ENCODE data around the gene ST7L.

Gene ST7L

DNA sequence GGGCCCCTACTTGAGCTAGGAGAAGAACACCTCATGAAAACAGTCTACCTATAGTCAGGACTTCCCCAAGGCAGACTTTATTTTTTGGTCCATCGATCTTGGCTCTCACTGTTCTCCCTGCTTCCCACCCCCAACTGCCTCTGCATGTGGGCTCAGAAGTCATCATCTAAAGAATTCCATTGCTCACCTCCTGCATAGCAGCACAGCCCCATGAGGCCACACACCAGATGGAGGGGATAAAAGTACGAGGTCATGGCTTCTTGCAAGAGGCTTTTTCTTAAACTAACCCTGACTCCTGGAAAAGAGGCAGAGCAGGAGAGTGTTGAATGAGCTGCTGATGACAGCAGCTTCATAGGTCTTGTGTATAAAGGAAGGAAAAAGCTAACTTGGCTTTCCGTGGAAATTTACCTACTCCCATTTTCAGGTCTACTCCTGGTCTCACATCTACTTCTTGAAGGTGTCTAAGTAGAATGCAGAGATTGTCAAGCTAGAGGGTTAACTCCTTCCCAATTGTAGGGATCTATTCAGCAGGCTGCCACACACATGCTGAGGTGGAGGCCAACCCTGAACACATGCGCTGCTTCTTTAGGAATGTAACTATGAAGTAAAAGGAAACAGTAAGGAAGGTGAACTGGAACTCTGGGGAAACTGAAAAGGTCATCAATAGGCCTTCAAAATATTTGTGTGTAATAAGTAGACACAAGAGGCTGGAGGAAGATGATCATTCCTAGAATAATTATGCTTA lies 91.5 kb downstream of the ST7L start:
- Histone ChIP-seq H3K27me3 (ENCODE audit: insufficient read depth, low read length) (no peaks in the 10 kb centered on the region), H3K9ac (ENCODE audit: low read depth, low read length) (no peak overlapping the region), H3K4me1 (ENCODE audit: insufficient read depth, low read length) (peaks cover 25% of the 10 kb centered on the region), H3K27ac (ENCODE audit: low read length) (no peak overlapping the region), H3K4me3 (ENCODE audit: low read length) (no peak overlapping the region), H3K36me3 (ENCODE audit: insufficient read depth, low read depth, low read length) (no peaks in the 10 kb centered on the region), H3K9me3 (ENCODE audit: insufficient read depth, low read depth, low read length) (no peaks in the 10 kb centered on the region)

GRCh38 chr1:112524986-112525385 lies 94.0 kb downstream of the ST7L start:
- Histone ChIP-seq H3K9me3 (ENCODE audit: insufficient read depth, low read depth, low read length) (no peaks in the 10 kb centered on the region), H3K9ac (ENCODE audit: low read depth, low read length) (no peak overlapping the region), H3K4me1 (ENCODE audit: insufficient read depth, low read length) (peaks cover 25% of the 10 kb centered on the region), H3K27ac (ENCODE audit: low read length) (no peak overlapping the region), H3K36me3 (ENCODE audit: insufficient read depth, low read depth, low read length) (no peaks in the 10 kb centered on the region), H3K4me3 (ENCODE audit: low read length) (0 out of 2 replicates have a peak overlapping the region, but pooled peaks have one; percentile 3), H3K27me3 (ENCODE audit: insufficient read depth, low read length) (no peaks in the 10 kb centered on the region)

GRCh38 chr1:112524251-112524650 lies 94.7 kb downstream of the ST7L start:
- peaks cover 25% of the 10 kb centered on the region for H3K4me1 ChIP-seq (ENCODE audit: insufficient read depth, low read length)
- H3K36me3 ChIP-seq (ENCODE audit: insufficient read depth, low read depth, low read length) = no peaks in the 10 kb centered on the region
- H3K27ac ChIP-seq (ENCODE audit: low read length) = no peak overlapping the region
- H3K27me3 ChIP-seq (ENCODE audit: insufficient read depth, low read length) = no peaks in the 10 kb centered on the region
- no peaks in the 10 kb centered on the region for H3K9me3 ChIP-seq (ENCODE audit: insufficient read depth, low read depth, low read length)
- no peak overlapping the region for H3K9ac ChIP-seq (ENCODE audit: low read depth, low read length)
- H3K4me3 ChIP-seq (ENCODE audit: low read length) = no peak overlapping the region

GRCh38 chr1:112522621-112523020 lies 96.3 kb downstream of the ST7L start:
- Histone ChIP-seq H3K4me1 (ENCODE audit: insufficient read depth, low read length) (peaks cover 24% of the 10 kb centered on the region), H3K9me3 (ENCODE audit: insufficient read depth, low read depth, low read length) (no peaks in the 10 kb centered on the region), H3K36me3 (ENCODE audit: insufficient read depth, low read depth, low read length) (no peaks in the 10 kb centered on the region), H3K27me3 (ENCODE audit: insufficient read depth, low read length) (no peaks in the 10 kb centered on the region), H3K9ac (ENCODE audit: low read depth, low read length) (no peak overlapping the region), H3K4me3 (ENCODE audit: low read length) (no peak overlapping the region), H3K27ac (ENCODE audit: low read length) (no peak overlapping the region)

DNA sequence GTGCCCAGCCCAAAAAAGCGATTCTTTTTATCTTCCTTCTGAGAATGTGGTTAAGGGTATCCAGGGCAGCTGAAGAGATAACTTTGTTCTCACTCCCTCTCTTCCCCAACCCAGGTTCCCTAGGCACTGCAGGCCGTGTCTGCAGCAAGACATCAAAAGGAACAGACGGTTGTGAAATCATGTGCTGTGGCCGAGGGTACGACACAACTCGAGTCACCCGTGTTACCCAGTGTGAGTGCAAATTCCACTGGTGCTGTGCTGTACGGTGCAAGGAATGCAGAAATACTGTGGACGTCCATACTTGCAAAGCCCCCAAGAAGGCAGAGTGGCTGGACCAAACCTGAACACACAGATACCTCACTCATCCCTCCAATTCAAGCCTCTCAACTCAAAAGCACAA lies 98.8 kb downstream of the ST7L start:
- Histone ChIP-seq H3K4me1 (ENCODE audit: insufficient read depth, low read length) (peaks cover 20% of the 10 kb centered on the region), H3K9ac (ENCODE audit: low read depth, low read length) (no peak overlapping the region), H3K4me3 (ENCODE audit: low read length) (no peak overlapping the region), H3K27me3 (ENCODE audit: insufficient read depth, low read length) (no peaks in the 10 kb centered on the region), H3K36me3 (ENCODE audit: insufficient read depth, low read depth, low read length) (no peaks in the 10 kb centered on the region), H3K9me3 (ENCODE audit: insufficient read depth, low read depth, low read length) (no peaks in the 10 kb centered on the region), H3K27ac (ENCODE audit: low read length) (no peak overlapping the region)

- Histone ChIP-seq H3K4me1 (ENCODE audit: insufficient read depth, low read length) (peaks cover 7% of the 10 kb centered on the region; the same call in 1 of the 2 replicates), H3K9me3 (ENCODE audit: insufficient read depth, low read depth, low read length) (no peaks in the 10 kb centered on the region), H3K36me3 (ENCODE audit: insufficient read depth, low read depth, low read length) (no peaks in the 10 kb centered on the region), H3K4me3 (ENCODE audit: low read length) (no peak overlapping the region), H3K27ac (ENCODE audit: low read length) (no peak overlapping the region), H3K9ac (ENCODE audit: low read depth, low read length) (no peak overlapping the region), H3K27me3 (ENCODE audit: insufficient read depth, low read length) (no peaks in the 10 kb centered on the region)
These were observed 100.8 kb downstream of the ST7L start for GRCh38 chr1:112518186-112518585.

DNA sequence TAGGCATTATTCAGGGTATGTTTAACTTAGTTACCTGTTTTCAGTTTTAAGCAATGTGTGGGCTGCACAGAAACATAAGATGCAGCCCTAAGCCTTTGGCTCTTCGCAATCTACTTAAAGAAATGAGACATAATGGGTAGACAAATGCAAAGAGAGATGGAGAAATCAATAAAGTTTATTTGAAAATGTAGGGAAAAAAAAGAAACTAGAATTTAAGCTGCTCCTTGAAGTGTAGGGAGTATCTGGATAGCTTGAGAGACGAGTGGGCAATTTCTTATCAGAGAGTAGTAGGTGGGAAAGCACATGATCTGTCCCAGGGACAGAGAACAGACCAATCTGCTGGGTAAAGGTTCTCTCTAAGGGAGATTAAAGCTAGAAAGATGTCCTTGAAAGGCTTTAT lies 101.3 kb downstream of the ST7L start:
- no peaks in the 10 kb centered on the region for H3K36me3 ChIP-seq (ENCODE audit: insufficient read depth, low read depth, low read length)
- H3K27ac ChIP-seq (ENCODE audit: low read length) = no peak overlapping the region
- peaks cover 7% of the 10 kb centered on the region; the same call in 1 of the 2 replicates for H3K4me1 ChIP-seq (ENCODE audit: insufficient read depth, low read length)
- no peak overlapping the region for H3K4me3 ChIP-seq (ENCODE audit: low read length)
- H3K9me3 ChIP-seq (ENCODE audit: insufficient read depth, low read depth, low read length) = no peaks in the 10 kb centered on the region
- no peak overlapping the region for H3K9ac ChIP-seq (ENCODE audit: low read depth, low read length)
- H3K27me3 ChIP-seq (ENCODE audit: insufficient read depth, low read length) = peaks cover 3% of the 10 kb centered on the region

DNA sequence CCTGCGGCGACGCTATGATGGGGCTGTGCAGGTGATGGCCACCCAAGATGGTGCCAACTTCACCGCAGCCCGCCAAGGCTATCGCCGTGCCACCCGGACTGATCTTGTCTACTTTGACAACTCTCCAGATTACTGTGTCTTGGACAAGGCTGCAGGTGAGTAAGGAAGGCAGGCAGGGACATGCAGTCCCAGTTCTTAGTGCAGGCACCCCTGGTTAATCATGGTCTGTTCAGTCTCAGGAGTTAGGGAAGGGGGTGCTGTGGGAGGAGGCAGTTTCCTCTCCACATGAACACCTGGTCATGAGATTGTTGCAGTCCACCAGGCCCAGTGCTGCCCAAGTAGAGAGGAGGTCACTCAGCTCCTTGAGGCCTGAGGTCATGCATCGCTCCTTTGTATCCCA lies 101.7 kb downstream of the ST7L start:
- H3K27ac ChIP-seq (ENCODE audit: low read length) = no peak overlapping the region
- H3K9ac ChIP-seq (ENCODE audit: low read depth, low read length) = no peak overlapping the region
- H3K9me3 ChIP-seq (ENCODE audit: insufficient read depth, low read depth, low read length) = no peaks in the 10 kb centered on the region
- no peak overlapping the region for H3K4me3 ChIP-seq (ENCODE audit: low read length)
- H3K36me3 ChIP-seq (ENCODE audit: insufficient read depth, low read depth, low read length) = no peaks in the 10 kb centered on the region
- peaks cover 7% of the 10 kb centered on the region for H3K27me3 ChIP-seq (ENCODE audit: insufficient read depth, low read length)
- peaks cover 7% of the 10 kb centered on the region; the same call in 1 of the 2 replicates for H3K4me1 ChIP-seq (ENCODE audit: insufficient read depth, low read length)

- Histone ChIP-seq H3K27ac (ENCODE audit: low read length) (no peak overlapping the region), H3K4me1 (ENCODE audit: insufficient read depth, low read length) (peaks cover 7% of the 10 kb centered on the region; the same call in 1 of the 2 replicates), H3K4me3 (ENCODE audit: low read length) (no peak overlapping the region), H3K9me3 (ENCODE audit: insufficient read depth, low read depth, low read length) (no peaks in the 10 kb centered on the region), H3K9ac (ENCODE audit: low read depth, low read length) (no peak overlapping the region), H3K36me3 (ENCODE audit: insufficient read depth, low read depth, low read length) (no peaks in the 10 kb centered on the region), H3K27me3 (ENCODE audit: insufficient read depth, low read length) (peaks cover 18% of the 10 kb centered on the region)
These were observed 102.8 kb downstream of the ST7L start for GRCh38 chr1:112516141-112516540.

DNA sequence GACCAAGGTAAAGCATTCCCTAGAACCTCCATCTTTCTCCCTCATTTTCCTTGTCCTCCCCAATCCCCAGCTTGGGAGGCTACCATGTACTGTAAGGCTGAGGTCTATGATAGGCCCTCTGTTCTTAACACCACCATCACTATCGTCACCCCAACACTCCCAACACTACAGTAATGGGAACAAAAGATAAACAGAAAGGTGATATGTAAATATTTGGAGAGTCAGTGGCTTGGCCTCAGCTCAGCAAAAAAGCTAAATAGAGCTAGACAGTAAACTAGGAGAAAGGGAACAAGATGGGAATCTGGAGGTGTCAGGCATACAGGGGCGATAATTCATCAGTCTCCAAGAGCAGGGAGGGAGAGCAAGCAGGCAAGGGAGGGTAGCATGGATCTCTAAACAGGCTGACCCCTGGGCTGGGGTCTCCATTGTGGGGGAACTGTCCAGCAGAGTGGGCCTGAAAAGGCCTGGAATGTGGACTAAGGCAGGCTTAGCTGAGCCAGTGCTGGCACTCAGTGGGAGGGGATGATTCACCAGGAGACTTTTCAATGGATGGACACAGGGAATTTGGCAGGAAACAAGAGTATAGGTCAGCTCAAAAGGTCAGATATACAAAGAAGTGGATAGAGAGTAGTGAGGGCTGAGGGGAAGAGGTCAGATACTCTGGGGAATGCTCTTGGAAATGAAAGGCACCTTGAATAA lies 103.5 kb downstream of the ST7L start:
- Histone ChIP-seq H3K36me3 (ENCODE audit: insufficient read depth, low read depth, low read length) (no peaks in the 10 kb centered on the region), H3K9me3 (ENCODE audit: insufficient read depth, low read depth, low read length) (no peaks in the 10 kb centered on the region), H3K27me3 (ENCODE audit: insufficient read depth, low read length) (peaks cover 25% of the 10 kb centered on the region), H3K4me3 (ENCODE audit: low read length) (no peak overlapping the region), H3K9ac (ENCODE audit: low read depth, low read length) (no peak overlapping the region), H3K4me1 (ENCODE audit: insufficient read depth, low read length) (peaks cover 8% of the 10 kb centered on the region; the same call in 1 of the 2 replicates), H3K27ac (ENCODE audit: low read length) (no peak overlapping the region)

GRCh38 chr1:112514901-112515300 lies 104.0 kb downstream of the ST7L start:
- H3K27ac ChIP-seq (ENCODE audit: low read length) = no peak overlapping the region
- peaks cover 11% of the 10 kb centered on the region; the same call in 1 of the 2 replicates for H3K4me1 ChIP-seq (ENCODE audit: insufficient read depth, low read length)
- H3K4me3 ChIP-seq (ENCODE audit: low read length) = no peak overlapping the region
- H3K36me3 ChIP-seq (ENCODE audit: insufficient read depth, low read depth, low read length) = no peaks in the 10 kb centered on the region
- peaks cover 31% of the 10 kb centered on the region for H3K27me3 ChIP-seq (ENCODE audit: insufficient read depth, low read length)
- H3K9ac ChIP-seq (ENCODE audit: low read depth, low read length) = no peak overlapping the region
- H3K9me3 ChIP-seq (ENCODE audit: insufficient read depth, low read depth, low read length) = no peaks in the 10 kb centered on the region
